IPS-11a (cell line): ENCODE measurements around the gene DIPK1B.

Source experiments
- H3K4me3 ChIP-seq: one replicate; pipeline ENCODE4 v1.5.1; 2013; ENCODE audit warnings: low read depth, low read length, control low read depth

DIPK1B gene

DNA sequence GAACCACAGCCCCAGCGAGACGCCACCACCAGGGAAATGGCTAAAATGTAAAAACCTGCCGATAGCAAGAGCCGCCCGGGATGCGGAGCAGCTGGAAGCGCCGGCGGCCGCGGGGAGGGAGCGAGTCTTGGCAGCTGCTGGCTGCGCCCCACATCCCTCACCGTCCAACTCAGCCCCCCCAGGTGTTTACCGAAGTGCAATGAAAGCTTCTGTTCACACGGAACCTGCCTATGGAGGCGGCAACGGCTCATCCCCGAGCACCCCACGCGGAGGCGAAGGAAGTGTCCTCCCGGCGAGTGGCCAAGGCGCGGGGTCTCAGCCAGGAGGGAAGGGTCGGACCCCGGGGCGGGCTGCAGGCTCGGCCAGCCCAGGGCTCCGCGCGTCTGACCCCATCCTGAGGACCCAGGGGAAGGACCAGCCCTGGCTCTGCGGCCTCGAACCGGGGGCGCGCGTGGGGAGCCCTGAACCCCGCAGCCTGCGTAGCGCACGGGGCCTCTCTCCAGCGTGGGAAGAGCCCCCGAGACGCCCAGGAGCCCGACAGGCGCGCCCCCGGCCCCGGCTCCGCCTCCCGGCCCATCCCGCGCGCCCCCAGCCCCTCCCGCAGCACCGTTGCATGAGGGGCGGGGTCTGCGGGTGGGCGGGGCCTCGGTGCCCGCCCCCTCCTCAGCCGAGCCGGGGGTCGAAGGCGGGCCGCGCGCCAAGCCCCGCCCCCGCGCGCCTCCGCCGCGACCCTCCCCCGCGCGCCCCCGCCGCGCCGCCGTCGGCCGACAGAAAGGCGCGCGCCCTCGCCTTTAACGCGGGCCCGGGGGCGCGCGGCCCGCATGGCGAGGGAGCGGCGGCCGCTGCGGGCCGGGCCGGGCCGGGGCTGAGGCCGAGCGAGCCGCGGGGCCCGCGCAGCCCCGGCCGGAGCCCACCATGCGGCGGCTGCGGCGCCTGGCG is at the start of gene DIPK1B:
DIPK1B (plus strand) TSS at position 822 of the 939 bp plus-strand sequence; CDS start at position 916, 94 bp downstream.
- peak within 1 kb of the TSS; percentile 63 for H3K4me3 ChIP-seq

DNA sequence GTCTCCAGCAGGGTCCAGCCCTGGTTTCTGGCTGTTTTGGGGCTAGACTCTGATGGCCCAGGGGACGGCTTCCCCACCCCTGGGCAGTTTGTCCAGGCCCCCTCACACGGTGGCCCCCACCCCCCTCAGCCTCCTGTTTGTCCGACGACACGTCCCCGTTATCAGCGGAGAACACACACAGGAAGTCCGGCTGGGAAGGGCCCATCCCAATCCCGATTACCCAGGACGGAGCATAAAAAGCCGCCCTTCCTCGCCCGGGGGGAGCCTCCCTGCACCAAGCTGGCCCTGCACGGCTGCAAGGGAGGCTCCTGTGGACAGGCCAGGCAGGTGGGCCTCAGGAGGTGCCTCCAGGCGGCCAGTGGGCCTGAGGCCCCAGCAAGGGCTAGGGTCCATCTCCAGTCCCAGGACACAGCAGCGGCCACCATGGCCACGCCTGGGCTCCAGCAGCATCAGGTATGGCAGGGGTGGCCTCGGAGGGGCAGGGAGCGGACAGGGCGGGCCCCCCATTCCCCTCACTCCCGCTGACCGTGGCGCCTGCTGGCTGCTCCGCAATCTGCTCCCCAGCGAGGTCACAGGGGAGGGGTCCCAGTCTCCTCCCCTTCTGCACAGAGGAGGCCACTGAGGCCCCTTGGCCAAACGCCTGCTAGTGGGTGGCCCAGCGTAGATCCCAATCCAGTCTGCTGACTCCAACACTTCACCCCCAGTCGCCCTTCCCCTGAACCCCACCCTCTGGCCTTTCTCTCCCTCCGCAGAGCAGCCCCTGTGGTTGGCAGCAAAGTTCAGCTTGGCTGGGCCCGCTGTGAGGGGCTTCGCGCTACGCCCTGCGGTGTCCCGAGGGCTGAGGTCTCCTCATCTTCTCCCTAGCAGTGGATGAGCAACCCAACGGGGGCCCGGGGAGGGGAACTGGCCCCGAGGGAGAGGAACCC is 49.5 kb upstream of the DIPK1B start, which contains the start of gene EGFL7:
EGFL7 (plus strand) TSS at position 261 of the 926 bp plus-strand sequence. CDS start 5,367 bp downstream, outside the sequence.
- H3K4me3 ChIP-seq, result no peak within 1 kb of the TSS

DNA sequence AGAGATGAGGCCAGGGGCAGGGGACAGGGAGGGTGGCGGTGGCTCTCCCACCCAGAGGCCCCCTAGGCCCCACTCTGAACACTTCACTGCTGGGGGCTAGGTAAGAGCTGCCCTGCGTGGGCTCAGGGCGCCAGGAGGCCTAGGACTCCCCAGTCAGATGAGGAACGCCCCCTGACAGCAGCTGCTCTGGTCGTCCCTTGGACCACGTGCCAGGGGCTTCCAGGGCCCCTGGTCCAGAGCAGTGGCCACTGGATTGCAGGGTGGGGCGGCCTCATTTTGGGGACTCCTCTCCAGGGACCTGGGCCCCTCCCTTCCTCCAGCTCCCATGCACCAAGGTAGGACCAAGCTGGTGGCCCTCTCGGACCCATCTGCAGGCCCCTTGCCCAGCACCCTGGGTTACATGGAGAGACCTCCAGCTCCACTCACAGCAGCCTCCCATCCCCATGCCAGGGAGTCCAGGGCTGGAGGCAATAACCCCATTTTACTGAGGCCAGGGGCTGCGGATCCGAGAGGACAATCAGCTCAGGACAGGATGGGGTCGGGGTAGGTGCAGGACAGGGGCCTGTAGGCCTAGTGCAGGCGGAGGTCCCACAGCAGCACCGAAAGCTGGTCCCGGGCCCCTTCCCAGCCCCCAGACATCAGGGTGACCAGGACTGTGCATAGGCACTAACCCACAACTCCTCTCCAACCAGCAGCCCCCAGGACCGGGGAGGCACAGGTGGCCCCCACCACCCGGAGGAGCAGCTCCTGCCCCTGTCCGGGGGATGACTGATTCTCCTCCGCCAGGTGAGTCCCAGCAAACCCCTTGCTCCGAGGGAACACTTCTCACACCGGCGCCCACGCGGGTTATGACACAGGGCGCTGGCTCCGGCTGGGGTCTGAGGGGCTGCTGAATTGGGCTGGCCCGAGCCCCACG is 48.1 kb upstream of the DIPK1B start:
- no peak overlapping the region for H3K4me3 ChIP-seq

DNA sequence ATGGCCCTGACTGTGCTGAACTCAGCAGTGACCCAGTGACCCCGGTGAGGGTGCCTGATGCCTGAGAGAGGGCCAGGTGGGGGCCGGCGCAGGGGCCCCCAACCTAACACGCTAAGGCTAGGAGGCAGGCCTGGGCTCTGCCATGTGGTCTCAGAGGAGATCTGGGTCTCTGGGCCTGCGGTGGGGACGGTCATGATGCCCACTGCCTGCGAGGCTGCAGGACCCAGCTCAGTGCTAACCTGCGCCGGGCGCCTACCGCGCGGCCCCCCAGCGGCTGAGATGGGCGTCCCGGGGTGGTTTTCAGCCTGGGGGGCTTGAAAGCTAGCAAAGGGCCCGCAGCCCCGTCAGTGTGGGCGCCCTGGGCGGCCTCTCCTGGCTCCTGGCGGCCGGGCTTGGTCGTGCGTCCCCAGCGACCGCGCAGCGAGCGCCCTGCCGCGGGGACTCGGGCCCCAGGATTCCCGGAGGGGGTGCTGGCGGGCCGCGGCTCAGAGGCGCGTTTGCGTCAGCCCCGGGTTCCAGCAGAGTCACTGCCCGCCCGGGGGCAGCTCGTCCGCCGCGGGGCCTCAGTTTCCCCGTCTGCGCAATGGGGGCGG is 47.2 kb upstream of the DIPK1B start:
- peak overlapping the region; percentile 27 for H3K4me3 ChIP-seq

DNA sequence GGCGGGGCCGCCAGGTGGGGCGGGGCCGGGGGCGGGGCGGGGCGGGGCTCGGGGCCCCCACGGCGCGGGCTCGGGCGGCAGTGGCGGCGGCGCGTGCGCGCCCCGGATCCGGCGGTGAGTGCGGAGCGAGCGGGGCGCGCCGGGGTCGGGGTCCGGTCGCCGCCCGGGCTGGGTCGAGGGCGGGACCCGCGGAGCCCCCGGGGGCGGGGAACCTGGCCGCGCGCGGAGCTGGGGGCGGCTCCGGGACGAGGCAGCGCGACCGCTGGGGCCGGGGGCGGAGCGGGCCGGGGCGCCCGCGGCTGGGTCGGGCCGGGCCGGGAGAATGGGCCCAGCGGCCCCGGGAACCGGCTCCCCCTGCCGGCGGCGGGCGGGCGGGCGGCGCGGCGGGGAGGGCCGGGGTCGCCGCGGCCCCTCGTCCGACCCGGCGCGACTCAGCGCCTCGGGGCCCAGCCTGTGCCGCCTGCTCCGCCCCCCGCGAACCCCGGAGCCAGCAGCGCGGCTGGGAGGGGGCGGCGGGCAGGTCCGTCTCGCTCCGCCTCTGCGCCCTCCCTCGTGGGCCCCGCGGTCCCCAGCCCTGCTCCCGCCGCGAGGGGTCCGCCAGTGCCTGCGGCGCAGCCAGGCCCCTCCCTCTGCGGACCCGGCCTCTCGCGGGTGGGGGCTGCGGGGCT is 46.5 kb upstream of the DIPK1B start:
- H3K4me3 ChIP-seq, result peak overlapping the region; percentile 33

DNA sequence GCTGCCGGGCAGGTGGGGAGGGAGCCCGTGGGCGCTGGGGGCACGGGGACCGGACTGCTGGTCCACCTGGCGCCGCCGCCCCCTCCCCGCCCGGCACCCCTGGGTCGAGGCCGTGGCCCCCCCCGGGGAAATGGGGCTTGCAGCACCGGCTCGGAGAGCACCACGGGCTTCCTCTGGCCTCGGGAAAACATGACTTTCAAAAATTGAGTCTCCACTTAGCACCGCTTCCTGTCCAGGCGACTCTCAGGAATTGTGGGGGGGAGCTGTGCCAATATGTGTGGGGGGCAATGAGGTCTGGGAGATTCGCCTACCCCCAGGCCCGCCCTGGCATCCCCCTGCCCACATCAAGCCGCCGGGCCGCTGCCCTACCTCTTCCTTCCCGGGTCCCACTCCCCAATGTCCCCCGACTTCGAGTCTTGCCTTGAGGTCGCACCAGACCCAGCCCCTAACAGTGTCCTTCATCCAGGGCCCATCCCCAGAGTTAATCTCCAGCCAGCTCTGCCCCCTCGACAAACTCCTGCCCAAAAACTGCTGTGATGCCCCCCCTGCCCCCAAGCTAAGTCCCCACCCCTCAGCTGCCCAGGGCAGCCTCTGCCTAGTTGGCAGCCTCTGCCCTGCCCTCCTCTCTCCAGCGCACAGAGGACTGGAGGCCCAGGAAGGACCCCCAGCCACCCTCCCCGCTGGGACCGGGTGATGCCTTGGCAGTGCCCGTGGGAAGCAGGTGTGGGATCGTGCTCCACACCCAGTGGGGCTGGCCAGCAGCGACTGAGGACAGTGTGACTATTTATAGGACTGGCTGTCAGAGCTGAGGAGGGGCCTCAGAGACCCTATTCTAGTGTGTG is 45.8 kb upstream of the DIPK1B start:
- H3K4me3 ChIP-seq, result peak overlapping the region; percentile 8

DNA sequence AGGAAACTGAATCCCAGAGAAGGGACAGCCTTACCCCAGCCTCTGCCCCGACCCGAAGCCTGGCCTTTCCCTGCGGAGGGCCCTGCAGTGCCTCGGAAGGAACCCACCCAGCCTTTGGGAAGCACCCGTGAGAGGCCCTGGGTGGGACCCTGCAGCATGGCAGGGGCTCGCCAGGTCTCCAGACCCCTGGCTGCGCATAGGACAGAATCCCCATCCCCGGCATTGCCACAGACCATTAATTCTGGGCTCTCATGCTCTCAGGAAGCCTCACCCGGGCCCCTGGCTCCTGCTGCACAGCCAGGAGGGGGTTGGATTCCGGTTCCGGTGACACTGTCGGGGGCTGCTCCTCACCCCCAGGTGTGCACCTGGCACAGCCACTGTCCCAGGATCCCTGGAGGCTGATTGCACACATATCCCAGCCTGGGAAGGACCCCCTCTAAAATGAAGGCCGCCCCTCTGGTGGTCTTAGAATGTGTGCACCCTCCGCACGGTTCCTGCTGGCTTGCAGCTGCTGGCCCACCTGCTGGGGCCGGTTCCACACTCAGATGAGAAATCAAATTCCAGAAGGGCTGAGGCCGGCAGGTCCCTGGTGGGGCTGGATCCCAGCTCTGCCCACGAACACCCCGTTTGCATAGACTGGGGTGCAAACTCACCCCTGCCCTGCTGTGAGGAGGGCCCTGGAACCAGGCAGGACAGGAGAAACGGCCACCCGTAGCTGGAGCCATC is 45.0 kb upstream of the DIPK1B start:
- no peak overlapping the region for H3K4me3 ChIP-seq

DNA sequence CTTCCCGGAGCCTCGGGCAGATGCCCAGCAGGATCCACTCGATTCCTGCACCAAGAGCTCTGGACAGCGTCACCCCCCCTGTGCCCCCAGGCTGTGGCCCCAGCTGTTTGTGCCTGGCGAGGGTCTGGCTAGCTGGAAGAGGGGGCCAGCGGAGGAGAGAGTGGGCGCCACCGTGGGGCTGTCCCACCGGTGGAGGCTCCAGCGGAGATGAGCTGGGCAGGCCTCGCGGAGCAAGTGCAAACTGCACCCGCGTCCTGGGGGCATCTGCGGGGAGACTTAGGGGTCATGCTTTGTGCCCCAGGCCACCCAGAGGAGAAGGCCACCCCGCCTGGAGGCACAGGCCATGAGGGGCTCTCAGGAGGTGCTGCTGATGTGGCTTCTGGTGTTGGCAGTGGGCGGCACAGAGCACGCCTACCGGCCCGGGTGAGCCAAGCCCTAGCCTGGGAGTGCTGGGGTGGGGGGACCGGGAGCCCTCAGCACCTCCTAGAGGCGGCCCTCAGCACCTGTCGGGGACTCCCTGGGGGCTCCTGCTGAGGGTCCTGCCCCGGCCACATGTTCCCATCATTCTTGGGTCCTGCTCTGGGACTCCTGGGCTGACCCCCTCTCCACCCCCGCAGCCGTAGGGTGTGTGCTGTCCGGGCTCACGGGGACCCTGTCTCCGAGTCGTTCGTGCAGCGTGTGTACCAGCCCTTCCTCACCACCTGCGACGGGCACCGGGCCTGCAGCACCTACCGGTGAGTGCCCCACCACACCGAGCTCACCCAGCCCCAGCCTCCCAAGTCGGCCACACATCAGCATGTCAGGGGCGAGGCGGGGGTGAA is 44.2 kb upstream of the DIPK1B start:
- H3K4me3 ChIP-seq, result no peak overlapping the region

DNA sequence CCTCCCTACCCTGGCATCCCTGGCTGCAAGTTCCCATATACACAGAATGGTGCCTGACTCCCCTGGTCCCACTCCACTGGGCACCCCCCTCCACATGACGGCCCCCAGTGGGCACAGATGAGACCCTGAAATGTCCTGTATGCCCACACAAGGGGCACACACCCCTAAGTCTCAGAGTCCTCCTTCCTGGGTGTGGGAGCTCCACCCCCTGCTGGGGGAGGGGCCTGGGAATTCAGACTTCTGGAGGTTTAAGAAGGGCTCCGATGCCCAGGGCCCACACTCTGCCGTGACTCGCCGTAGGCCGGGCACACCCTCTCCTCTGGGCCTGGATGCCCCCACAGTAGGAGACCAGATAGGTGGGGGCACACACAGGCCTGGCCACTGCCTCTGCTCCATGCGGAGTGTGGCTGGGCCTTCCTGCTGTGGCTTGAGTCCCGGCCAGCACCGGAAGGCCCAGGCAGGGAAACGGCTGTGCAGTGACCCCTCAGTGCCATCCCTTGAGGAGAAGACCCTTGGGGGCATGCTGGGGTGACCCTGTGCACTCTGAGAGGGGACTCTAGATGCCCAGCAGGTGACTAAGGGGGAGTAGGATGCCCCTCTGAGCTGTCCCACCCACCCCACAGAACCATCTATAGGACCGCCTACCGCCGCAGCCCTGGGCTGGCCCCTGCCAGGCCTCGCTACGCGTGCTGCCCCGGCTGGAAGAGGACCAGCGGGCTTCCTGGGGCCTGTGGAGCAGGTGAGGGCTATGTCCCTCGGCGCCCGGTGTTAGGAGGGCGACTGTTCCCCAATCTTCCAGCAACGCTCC is 43.2 kb upstream of the DIPK1B start:
- H3K4me3 ChIP-seq, result no peak overlapping the region

DNA sequence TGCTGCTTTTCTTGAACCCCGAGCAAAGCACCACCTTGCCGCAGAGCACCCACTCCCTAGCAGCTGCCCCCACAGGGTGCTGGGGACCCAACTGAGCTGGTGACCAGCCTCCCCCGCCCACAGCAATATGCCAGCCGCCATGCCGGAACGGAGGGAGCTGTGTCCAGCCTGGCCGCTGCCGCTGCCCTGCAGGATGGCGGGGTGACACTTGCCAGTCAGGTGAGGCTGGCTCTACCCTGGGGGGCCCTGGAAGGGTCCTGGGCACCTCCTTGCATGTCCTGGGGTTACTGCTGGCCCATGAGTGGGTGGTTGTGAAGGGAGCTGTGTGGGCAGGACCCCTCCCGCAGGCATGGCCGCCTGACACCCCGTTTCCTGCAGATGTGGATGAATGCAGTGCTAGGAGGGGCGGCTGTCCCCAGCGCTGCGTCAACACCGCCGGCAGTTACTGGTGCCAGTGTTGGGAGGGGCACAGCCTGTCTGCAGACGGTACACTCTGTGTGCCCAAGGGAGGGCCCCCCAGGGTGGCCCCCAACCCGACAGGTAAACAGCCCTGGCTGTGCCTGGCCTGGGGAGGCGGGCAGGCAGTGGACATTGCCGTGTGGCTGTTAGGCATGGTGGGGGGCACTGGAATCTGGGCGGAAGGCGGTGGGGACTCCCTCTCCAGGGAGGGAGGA is 42.4 kb upstream of the DIPK1B start:
- H3K4me3 ChIP-seq, result no peak overlapping the region

DNA sequence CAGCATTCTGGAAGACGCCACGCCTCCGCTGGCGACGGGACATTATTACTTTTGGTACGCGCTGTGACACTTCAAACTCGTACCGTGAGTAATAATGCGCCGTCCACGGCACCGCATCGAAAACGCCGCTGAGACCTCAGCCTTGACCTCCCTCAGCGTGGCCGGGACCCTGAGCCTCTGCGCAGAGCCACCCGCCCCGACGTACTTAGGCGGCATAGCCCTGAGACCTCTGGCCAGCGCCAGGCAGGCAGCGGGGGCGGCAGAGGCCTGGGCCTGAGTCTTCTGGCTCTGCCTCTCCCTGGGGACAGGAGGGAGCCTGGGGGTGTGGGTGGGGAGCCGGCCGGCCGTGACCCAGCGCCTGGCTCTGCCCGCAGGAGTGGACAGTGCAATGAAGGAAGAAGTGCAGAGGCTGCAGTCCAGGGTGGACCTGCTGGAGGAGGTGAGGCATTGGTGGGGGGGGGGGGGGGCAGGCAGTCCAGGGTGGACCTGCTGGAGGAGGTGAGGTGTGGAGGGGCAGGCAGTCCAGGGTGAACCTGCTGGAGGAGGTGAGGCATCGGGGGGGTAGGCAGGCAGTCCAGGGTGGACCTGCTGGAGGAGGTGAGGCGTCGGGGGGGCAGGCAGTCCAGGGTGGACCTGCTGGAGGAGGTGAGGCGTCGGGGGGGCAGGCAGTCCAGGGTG is 41.7 kb upstream of the DIPK1B start:
- H3K4me3 ChIP-seq, result no peak overlapping the region

DNA sequence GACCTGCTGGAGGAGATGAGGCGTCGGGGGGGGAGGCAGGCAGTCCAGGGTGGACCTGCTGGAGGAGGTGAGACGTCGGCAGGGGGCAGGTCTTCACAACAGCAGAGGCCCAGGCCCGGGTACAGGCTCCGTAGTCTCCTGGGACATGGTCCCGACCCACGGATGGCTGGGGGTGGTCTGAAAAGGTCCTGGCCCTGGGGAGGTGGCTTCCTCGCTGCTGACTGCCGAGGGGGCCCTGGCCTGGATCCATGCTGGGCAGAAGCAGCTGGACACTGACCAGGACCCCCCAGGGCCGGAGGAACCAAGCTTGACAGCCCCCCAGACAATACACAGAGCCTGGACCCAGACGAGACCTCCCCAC is 41.1 kb upstream of the DIPK1B start:
- no peak overlapping the region for H3K4me3 ChIP-seq

DNA sequence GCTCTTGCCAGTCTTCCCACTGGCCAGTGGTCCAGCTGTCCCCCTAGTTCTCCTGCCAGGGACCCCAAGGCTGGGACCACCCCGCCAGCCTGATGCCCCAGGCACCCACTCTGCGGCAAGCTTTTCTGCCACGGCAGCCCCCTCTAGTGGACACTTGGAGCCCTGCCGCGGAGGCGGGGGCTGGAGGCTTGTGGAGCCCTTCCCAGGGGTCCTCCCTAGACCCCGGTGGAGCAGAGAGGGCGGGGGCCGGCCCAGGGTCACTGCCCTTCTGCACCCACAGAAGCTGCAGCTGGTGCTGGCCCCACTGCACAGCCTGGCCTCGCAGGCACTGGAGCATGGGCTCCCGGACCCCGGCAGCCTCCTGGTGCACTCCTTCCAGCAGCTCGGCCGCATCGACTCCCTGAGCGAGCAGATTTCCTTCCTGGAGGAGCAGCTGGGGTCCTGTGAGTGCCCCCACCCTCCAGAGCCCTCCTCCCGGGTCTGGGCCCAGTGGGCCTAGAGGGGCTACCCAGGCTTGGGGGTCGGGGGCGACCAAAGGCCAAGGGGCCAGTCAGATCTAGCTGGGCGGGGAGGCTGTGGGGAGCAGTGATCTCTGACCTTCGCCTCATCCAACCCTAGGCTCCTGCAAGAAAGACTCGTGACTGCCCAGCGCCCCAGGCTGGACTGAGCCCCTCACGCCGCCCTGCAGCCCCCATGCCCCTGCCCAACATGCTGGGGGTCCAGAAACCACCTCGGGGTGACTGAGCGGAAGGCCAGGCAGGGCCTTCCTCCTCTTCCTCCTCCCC is 40.5 kb upstream of the DIPK1B start:
- no peak overlapping the region for H3K4me3 ChIP-seq

DNA sequence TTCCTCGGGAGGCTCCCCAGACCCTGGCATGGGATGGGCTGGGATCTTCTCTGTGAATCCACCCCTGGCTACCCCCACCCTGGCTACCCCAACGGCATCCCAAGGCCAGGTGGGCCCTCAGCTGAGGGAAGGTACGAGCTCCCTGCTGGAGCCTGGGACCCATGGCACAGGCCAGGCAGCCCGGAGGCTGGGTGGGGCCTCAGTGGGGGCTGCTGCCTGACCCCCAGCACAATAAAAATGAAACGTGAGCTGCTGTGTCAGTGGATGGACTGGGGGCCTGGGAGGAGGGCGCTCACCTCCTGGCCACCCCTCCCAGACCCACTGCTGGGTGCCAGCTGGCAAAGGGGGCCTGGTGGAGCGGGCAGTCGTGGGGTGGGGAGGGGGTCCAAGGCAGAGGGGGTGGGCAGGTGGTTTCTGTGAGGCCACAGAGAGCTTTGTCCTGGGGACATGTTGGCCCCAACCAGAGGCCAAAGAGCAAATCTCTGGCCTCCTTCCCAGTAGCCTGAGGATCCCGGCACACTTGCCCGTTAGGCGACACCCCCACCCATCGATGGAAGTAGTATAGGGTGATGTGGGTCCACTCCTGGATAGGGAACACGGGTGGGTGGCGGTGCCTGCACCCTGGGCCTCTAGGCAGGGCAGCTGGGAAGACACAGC is 39.8 kb upstream of the DIPK1B start:
- no peak overlapping the region for H3K4me3 ChIP-seq
